Rectal smooth muscle tissue (tissue), 1 donor: ENCODE measurements around the gene C1orf74.
A peak's percentile ranks its signal among the peaks of the same experiment; 100 is the strongest.

Experiments
- H3K27ac ChIP-seq: one replicate; pipeline ENCODE4 v1.7.0; 2013; ENCODE audit warnings: low read depth, low read length, inconsistent platforms
- H3K27me3 ChIP-seq: one replicate; pipeline ENCODE4 v1.7.0; 2013; ENCODE audit warnings: low read length; ENCODE audit not compliant: control insufficient read depth, insufficient read depth
- H3K36me3 ChIP-seq: one replicate; pipeline ENCODE4 v1.7.0; 2013; ENCODE audit warnings: low read length; ENCODE audit not compliant: control insufficient read depth, insufficient read depth
- H3K4me1 ChIP-seq: one replicate; pipeline ENCODE4 v1.7.0; 2013; ENCODE audit warnings: low read length; ENCODE audit not compliant: control insufficient read depth, insufficient read depth
- H3K4me3 ChIP-seq: one replicate; pipeline ENCODE4 v1.7.0; 2013; ENCODE audit warnings: low read length
- H3K9ac ChIP-seq: one replicate; pipeline ENCODE4 v1.7.0; 2013; ENCODE audit warnings: low read length

C1orf74 gene

DNA sequence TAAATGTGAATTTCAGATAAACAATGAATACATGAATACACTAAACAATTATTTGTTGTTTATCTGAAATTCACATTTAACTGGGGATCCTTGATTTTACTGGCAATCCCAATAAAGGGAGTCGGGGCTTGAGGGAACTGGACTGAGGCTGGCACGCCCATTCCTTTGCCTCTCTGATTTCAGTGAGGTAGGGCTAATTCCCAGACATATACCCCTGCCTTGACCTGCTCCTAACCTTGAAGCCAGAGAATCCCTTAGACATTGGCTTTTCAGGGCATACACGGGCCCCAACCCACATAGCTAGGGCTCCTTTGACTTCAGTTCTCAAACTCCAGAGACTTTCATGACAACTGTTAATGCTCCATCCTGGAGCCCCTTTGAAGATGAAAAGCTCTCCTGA lies 32.6 kb upstream of the C1orf74 start:
- Histone ChIP-seq H3K4me1 (no peaks in the 10 kb centered on the region), H3K27ac (no peak overlapping the region), H3K27me3 (peaks cover 2% of the 10 kb centered on the region), H3K36me3 (no peaks in the 10 kb centered on the region), H3K9ac (no peak overlapping the region), H3K4me3 (no peak overlapping the region)

- no peak overlapping the region for H3K4me3 ChIP-seq
Measured at GRCh38 chr1:209815931-209816341, 31.6 kb upstream of the C1orf74 start.

GRCh38 chr1:209815490-209815889 lies 31.1 kb upstream of the C1orf74 start:
- Histone ChIP-seq H3K27me3 (peaks cover 2% of the 10 kb centered on the region), H3K4me1 (no peaks in the 10 kb centered on the region), H3K27ac (no peak overlapping the region), H3K4me3 (no peak overlapping the region), H3K9ac (no peak overlapping the region), H3K36me3 (no peaks in the 10 kb centered on the region)

More at GRCh38 chr1:209815931-209816341, 31.6 kb upstream of the C1orf74 start:
- Histone ChIP-seq H3K4me1 (no peaks in the 10 kb centered on the region), H3K27me3 (peaks cover 2% of the 10 kb centered on the region), H3K9ac (no peak overlapping the region), H3K36me3 (no peaks in the 10 kb centered on the region), H3K27ac (no peak overlapping the region)

DNA sequence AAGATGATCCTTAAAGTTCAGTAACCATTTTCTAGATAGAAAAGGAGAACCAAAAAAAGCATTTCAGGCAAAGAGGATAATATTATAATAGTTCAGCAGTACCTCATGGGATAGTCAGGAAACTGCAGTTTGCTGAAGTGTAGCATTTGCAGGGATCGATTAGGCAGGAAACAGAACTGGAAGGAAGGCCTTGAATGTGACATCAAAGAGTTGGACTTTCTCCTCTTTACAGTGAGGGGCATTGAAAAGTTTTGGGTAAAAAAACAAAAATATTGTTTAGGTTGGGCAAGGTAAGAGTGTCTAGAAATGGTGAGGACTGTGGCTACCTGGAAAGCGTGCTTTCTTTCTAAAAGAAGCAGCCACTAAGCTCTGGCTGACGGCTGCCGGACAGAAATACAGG lies 29.5 kb upstream of the C1orf74 start:
- H3K9ac ChIP-seq, result no peak overlapping the region

DNA sequence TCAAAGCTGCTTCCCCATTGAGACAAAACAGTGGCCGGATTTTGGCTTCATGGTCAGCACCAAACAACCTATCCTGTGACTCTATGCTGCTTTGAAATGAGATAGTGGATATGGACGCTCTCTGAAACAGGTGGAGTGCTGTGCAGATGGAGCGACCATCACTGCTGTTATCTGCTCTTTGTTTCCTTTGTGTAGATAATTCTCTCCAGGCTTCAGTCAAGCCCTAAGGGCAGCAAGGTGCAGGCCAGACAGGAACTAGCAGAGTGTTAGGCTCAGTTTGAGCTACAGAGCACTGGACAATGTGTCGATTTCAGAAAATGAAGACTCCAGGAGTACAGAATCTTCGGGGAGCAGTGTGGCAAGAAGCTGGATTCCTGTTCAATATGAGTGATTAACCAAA lies 26.4 kb upstream of the C1orf74 start:
- H3K27me3 ChIP-seq, result no peaks in the 10 kb centered on the region
- no peaks in the 10 kb centered on the region for H3K4me1 ChIP-seq
- H3K27ac ChIP-seq, result no peak overlapping the region
- H3K4me3 ChIP-seq, result no peak overlapping the region
- no peak overlapping the region for H3K9ac ChIP-seq
- no peaks in the 10 kb centered on the region for H3K36me3 ChIP-seq

More for the DNA sequence above, 29.5 kb upstream of the C1orf74 start:
- no peak overlapping the region for H3K4me3 ChIP-seq
- H3K4me1 ChIP-seq, result no peaks in the 10 kb centered on the region
- no peaks in the 10 kb centered on the region for H3K36me3 ChIP-seq
- H3K27me3 ChIP-seq, result peaks cover 2% of the 10 kb centered on the region
- no peak overlapping the region for H3K27ac ChIP-seq

- H3K27me3 ChIP-seq, result no peaks in the 10 kb centered on the region
- no peaks in the 10 kb centered on the region for H3K4me1 ChIP-seq
- H3K4me3 ChIP-seq, result no peak overlapping the region
- no peak overlapping the region for H3K9ac ChIP-seq
- no peaks in the 10 kb centered on the region for H3K36me3 ChIP-seq
- H3K27ac ChIP-seq, result no peak overlapping the region
Measured at GRCh38 chr1:209809611-209810010, 25.3 kb upstream of the C1orf74 start.

DNA sequence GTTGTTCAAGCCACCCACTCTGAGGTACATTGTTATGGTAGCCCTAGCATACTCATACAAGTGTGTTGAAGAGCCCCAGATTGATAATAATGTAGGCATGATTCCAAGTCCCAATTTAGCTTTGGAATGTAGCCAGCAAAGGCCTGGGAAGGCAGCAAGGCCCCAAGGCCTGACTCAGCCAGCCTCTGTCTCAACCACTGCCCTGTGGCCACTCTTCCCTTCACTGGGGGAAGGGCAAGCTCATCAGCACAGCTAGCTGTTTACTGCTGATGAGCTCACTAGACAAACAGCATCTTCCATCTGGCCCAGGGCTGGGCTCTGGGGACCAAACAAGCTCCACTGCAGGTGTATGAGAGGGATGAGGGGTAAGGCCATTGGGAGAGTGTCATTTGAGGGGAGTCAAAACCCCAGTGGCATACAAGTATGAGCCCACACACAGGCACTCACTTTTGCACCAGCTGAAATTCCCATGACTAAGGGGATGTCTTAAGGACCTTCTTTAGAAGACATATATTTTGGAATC lies 23.8 kb upstream of the C1orf74 start:
- no peak overlapping the region for H3K9ac ChIP-seq
- H3K4me3 ChIP-seq, result no peak overlapping the region
- H3K27me3 ChIP-seq, result no peaks in the 10 kb centered on the region
- no peaks in the 10 kb centered on the region for H3K4me1 ChIP-seq
- H3K36me3 ChIP-seq, result no peaks in the 10 kb centered on the region
- H3K27ac ChIP-seq, result no peak overlapping the region

DNA sequence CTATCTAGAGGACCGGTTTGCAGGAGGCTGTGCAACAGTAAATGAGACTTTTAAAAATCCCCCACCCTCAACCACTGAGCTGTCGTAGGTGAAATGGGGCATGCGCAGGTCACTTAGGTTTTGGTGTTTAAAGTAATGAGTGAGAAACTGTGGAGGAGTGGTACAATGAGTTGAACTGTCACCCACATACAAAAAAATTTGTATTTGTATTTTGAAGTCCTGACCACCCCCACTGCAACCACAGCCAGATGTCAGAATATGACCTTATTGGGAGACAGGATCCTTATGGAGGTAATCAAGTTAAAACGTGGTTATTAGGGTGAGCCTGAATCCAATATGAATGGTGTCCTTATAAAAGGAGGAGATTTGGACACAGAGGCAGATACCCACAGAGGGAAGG lies 23.1 kb upstream of the C1orf74 start:
- H3K4me3 ChIP-seq, result no peak overlapping the region
- no peak overlapping the region for H3K9ac ChIP-seq
- H3K27ac ChIP-seq, result no peak overlapping the region
- no peaks in the 10 kb centered on the region for H3K4me1 ChIP-seq
- no peaks in the 10 kb centered on the region for H3K27me3 ChIP-seq
- no peaks in the 10 kb centered on the region for H3K36me3 ChIP-seq

- no peak within 1 kb of the TSS for H3K27ac ChIP-seq
Measured at GRCh38 chr1:209805875-209806760, 21.8 kb upstream of the C1orf74 start, which contains the start of gene IRF6. IRF6 (minus strand) TSS chr1:209806142; CDS start chr1:209801413, 4,729 bp downstream.

GRCh38 chr1:209805341-209805781 lies 21.0 kb upstream of the C1orf74 start:
- Histone ChIP-seq H3K36me3 (no peaks in the 10 kb centered on the region), H3K4me1 (no peaks in the 10 kb centered on the region), H3K27ac (no peak overlapping the region), H3K9ac (peak overlapping the region; percentile 43), H3K27me3 (no peaks in the 10 kb centered on the region), H3K4me3 (peak overlapping the region; percentile 68)

More at GRCh38 chr1:209805875-209806760, 21.8 kb upstream of the C1orf74 start, which contains the start of gene IRF6:
- peak within 1 kb of the TSS; percentile 43 for H3K9ac ChIP-seq
- no peaks in the 10 kb centered on the region for H3K36me3 ChIP-seq
- no peaks in the 10 kb centered on the region for H3K4me1 ChIP-seq
- peak within 1 kb of the TSS; percentile 68 for H3K4me3 ChIP-seq
- no peaks in the 10 kb centered on the region for H3K27me3 ChIP-seq

GRCh38 chr1:209803568-209803967 lies 19.2 kb upstream of the C1orf74 start:
- H3K27ac ChIP-seq, result no peak overlapping the region
- no peak overlapping the region for H3K9ac ChIP-seq
- no peaks in the 10 kb centered on the region for H3K27me3 ChIP-seq
- H3K4me3 ChIP-seq, result no peak overlapping the region
- H3K36me3 ChIP-seq, result no peaks in the 10 kb centered on the region
- H3K4me1 ChIP-seq, result no peaks in the 10 kb centered on the region

DNA sequence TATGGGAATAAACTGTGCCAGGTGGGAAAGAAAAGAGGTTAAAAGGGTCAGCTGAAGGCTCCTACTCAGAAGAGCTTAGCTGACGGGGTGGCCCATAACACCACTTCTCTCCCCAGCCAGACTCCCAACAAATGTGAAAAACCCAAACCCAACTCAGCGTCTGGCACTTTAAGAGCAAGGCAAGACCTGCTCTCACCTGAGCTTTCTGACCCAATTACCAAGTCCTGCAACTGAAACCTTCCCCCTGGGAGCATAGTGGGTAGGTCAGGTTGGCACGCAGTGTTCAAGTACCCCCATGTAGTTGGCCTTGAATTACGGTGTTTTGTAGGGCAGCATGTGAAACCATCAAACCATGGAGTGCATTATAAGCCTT lies 18.4 kb upstream of the C1orf74 start:
- Histone ChIP-seq H3K36me3 (no peaks in the 10 kb centered on the region), H3K4me1 (no peaks in the 10 kb centered on the region), H3K9ac (no peak overlapping the region), H3K4me3 (no peak overlapping the region), H3K27me3 (no peaks in the 10 kb centered on the region), H3K27ac (no peak overlapping the region)
